ENCODE measurements around the gene SBSN. TPM values are rescaled to one million over a fixed set of nuclear protein-coding genes. Genes with fewer than 3 reads are reported as not detected.

Gene SBSN
- total RNA-seq, 2 donors from 2014 or later: 1.5 TPM; not detected in 1

- peak; percentile 93 for TF ChIP-seq CTCF (IDR thresholded peaks at IDR 0.05)
- H3K4me3 ChIP-seq: peak overlapping the region; percentile 77
- peaks cover 6 to 9% of the 10 kb centered on the region in 2 donors for H3K4me1 ChIP-seq (ENCODE audit: control insufficient read depth in 1 of 2, low read depth in 2 of 2)
- H3K27ac ChIP-seq: peak overlapping the region; percentile 54 to 79
- H3K27me3 ChIP-seq (replicated peaks; ENCODE audit: insufficient read depth): no peaks in the 10 kb centered on the region
- DNase-seq (ENCODE audit: low spot score) (no peak), ATAC-seq (ENCODE audit: insufficient number of reproducible peaks, low FRiP score, low read depth) (peak; percentile 63)
- no peaks in the 10 kb centered on the region for H3K36me3 ChIP-seq
- H3K9me3 ChIP-seq: no peaks in the 10 kb centered on the region
These were observed 18.1 kb downstream of the SBSN start for GRCh38 chr19:35509861-35510625.

GRCh38 chr19:35509018-35509652, 19.0 kb downstream of the SBSN start:
- DNase-seq (ENCODE audit: low spot score): no peak
- Histone ChIP-seq H3K4me3 (peak overlapping the region; percentile 77), H3K27me3 (replicated peaks; ENCODE audit: insufficient read depth) (no peaks in the 10 kb centered on the region), H3K4me1 (ENCODE audit: control insufficient read depth in 1 of 2, low read depth in 2 of 2) (peaks cover 6 to 9% of the 10 kb centered on the region in 2 donors), H3K36me3 (no peaks in the 10 kb centered on the region), H3K9me3 (no peaks in the 10 kb centered on the region), H3K27ac (peak overlapping the region; percentile 54 to 79)
- TF ChIP-seq CTCF (IDR thresholded peaks at IDR 0.05): no peak
- no peak for ATAC-seq (ENCODE audit: insufficient number of reproducible peaks, low FRiP score, low read depth)

- Histone ChIP-seq H3K27me3 (replicated peaks; ENCODE audit: insufficient read depth) (no peaks in the 10 kb centered on the region), H3K36me3 (no peaks in the 10 kb centered on the region), H3K4me3 (no peak overlapping the region), H3K9me3 (no peaks in the 10 kb centered on the region), H3K4me1 (ENCODE audit: control insufficient read depth in 1 of 2, low read depth in 2 of 2) (peaks cover 6 to 9% of the 10 kb centered on the region in 2 donors), H3K27ac (no peak overlapping the region)
- DNase-seq (ENCODE audit: low spot score): no peak
- no peak for TF ChIP-seq CTCF (IDR thresholded peaks at IDR 0.05)
- ATAC-seq (ENCODE audit: insufficient number of reproducible peaks, low FRiP score, low read depth): no peak
These were observed 20.0 kb downstream of the SBSN start for GRCh38 chr19:35508129-35508528.

- H3K36me3 ChIP-seq: no peaks in the 10 kb centered on the region
- no peak for ATAC-seq (ENCODE audit: insufficient number of reproducible peaks, low FRiP score, low read depth)
These were observed 20.6 kb downstream of the SBSN start for GRCh38 chr19:35507561-35507960.

More at GRCh38 chr19:35507561-35507960, 20.6 kb downstream of the SBSN start:
- no peak overlapping the region for H3K4me3 ChIP-seq
- H3K27me3 ChIP-seq (replicated peaks; ENCODE audit: insufficient read depth): no peaks in the 10 kb centered on the region
- no peak overlapping the region for H3K27ac ChIP-seq
- peaks cover 6 to 9% of the 10 kb centered on the region in 2 donors for H3K4me1 ChIP-seq (ENCODE audit: control insufficient read depth in 1 of 2, low read depth in 2 of 2)
- no peak for DNase-seq (ENCODE audit: low spot score)
- H3K9me3 ChIP-seq: no peaks in the 10 kb centered on the region
- no peak for TF ChIP-seq CTCF (IDR thresholded peaks at IDR 0.05)

Data from thoracic aorta (tissue), 2 donors.